HTR-8/SVneo (cell line): ENCODE results near the gene USP46.
A peak's percentile ranks its signal among the peaks of the same experiment; 100 is the strongest.

ENCODE experiments used
- DNase-seq: peaks from one replicate; pipeline ENCODE4 v3.0.0; 2011; ENCODE audit warnings: low spot score, mixed read lengths; ENCODE audit not compliant: insufficient read length
- FAIRE-seq: peaks from 2 replicates; lab custom pipeline; 2011; peaks lifted over from hg19 to GRCh38; lab: Jason Lieb, UNC

USP46 gene

GRCh38 chr4:52659001-52659721 is at the start of gene USP46:
Gene USP46 (minus strand): TSS chr4:52659301. CDS start chr4:52659150, 151 bp downstream.
- FAIRE-seq: no peak
- peak; percentile 49 for DNase-seq

GRCh38 chr4:52704661-52705060 is 45.6 kb upstream of the USP46 start:
- FAIRE-seq (no peak), DNase-seq (no peak)

GRCh38 chr4:52704133-52704532 is 45.0 kb upstream of the USP46 start:
- FAIRE-seq (no peak), DNase-seq (no peak)

GRCh38 chr4:52701207-52701606 is 42.1 kb upstream of the USP46 start:
- FAIRE-seq (no peak), DNase-seq (no peak)

GRCh38 chr4:52694936-52695335 is 35.8 kb upstream of the USP46 start:
- FAIRE-seq (no peak), DNase-seq (no peak)

GRCh38 chr4:52693492-52693891 is 34.4 kb upstream of the USP46 start:
- DNase-seq: no peak
- no peak for FAIRE-seq

- DNase-seq: no peak
- no peak for FAIRE-seq
Measured at GRCh38 chr4:52689096-52689495, 30.0 kb upstream of the USP46 start.

- no peak for FAIRE-seq
- no peak for DNase-seq
Measured at GRCh38 chr4:52687696-52688095, 28.6 kb upstream of the USP46 start.

GRCh38 chr4:52685316-52685715 is 26.2 kb upstream of the USP46 start:
- no peak for FAIRE-seq
- no peak for DNase-seq

- no peak for FAIRE-seq
- no peak for DNase-seq
Measured at GRCh38 chr4:52684896-52685295, 25.8 kb upstream of the USP46 start.

GRCh38 chr4:52680381-52680780 is 21.3 kb upstream of the USP46 start:
- FAIRE-seq (no peak), DNase-seq (no peak)

- no peak for FAIRE-seq
Measured at GRCh38 chr4:52676536-52676935, 17.4 kb upstream of the USP46 start.

GRCh38 chr4:52675111-52675510 is 16.0 kb upstream of the USP46 start:
- DNase-seq (no peak), FAIRE-seq (no peak)

More at GRCh38 chr4:52676536-52676935, 17.4 kb upstream of the USP46 start:
- DNase-seq: no peak

GRCh38 chr4:52670739-52671138 is 11.6 kb upstream of the USP46 start:
- no peak for DNase-seq
- FAIRE-seq: no peak

- FAIRE-seq (no peak), DNase-seq (no peak)
Measured at GRCh38 chr4:52670121-52670520, 11.0 kb upstream of the USP46 start.

- FAIRE-seq: no peak
- DNase-seq: no peak
Measured at GRCh38 chr4:52665592-52665991, 6.5 kb upstream of the USP46 start.

- no peak for FAIRE-seq
- no peak for DNase-seq
Measured at GRCh38 chr4:52664479-52664878, 5.4 kb upstream of the USP46 start.

GRCh38 chr4:52661966-52662690 is 3.0 kb upstream of the USP46 start:
- FAIRE-seq (no peak), DNase-seq (no peak)

- DNase-seq (no peak), FAIRE-seq (no peak)
Measured at GRCh38 chr4:52660643-52661042, 1.5 kb upstream of the USP46 start.

GRCh38 chr4:52659722-52660261 is 691 bp upstream of the USP46 start:
- DNase-seq: no peak
- FAIRE-seq: no peak

GRCh38 chr4:52658641-52659000 is 480 bp downstream of the USP46 start:
- DNase-seq (no peak), FAIRE-seq (no peak)
